Rectal smooth muscle tissue (tissue), 1 donor: ENCODE data around the gene NLRP5.
A peak's percentile ranks its signal among the peaks of the same experiment; 100 is the strongest.

Source experiments
- H3K27ac ChIP-seq: one replicate; pipeline ENCODE4 v1.7.0; 2013; ENCODE audit warnings: low read depth, low read length, inconsistent platforms
- H3K27me3 ChIP-seq: one replicate; pipeline ENCODE4 v1.7.0; 2013; ENCODE audit warnings: low read length; ENCODE audit not compliant: control insufficient read depth, insufficient read depth
- H3K36me3 ChIP-seq: one replicate; pipeline ENCODE4 v1.7.0; 2013; ENCODE audit warnings: low read length; ENCODE audit not compliant: control insufficient read depth, insufficient read depth
- H3K4me1 ChIP-seq: one replicate; pipeline ENCODE4 v1.7.0; 2013; ENCODE audit warnings: low read length; ENCODE audit not compliant: control insufficient read depth, insufficient read depth
- H3K4me3 ChIP-seq: one replicate; pipeline ENCODE4 v1.7.0; 2013; ENCODE audit warnings: low read length
- H3K9ac ChIP-seq: one replicate; pipeline ENCODE4 v1.7.0; 2013; ENCODE audit warnings: low read length

The NLRP5 gene

DNA sequence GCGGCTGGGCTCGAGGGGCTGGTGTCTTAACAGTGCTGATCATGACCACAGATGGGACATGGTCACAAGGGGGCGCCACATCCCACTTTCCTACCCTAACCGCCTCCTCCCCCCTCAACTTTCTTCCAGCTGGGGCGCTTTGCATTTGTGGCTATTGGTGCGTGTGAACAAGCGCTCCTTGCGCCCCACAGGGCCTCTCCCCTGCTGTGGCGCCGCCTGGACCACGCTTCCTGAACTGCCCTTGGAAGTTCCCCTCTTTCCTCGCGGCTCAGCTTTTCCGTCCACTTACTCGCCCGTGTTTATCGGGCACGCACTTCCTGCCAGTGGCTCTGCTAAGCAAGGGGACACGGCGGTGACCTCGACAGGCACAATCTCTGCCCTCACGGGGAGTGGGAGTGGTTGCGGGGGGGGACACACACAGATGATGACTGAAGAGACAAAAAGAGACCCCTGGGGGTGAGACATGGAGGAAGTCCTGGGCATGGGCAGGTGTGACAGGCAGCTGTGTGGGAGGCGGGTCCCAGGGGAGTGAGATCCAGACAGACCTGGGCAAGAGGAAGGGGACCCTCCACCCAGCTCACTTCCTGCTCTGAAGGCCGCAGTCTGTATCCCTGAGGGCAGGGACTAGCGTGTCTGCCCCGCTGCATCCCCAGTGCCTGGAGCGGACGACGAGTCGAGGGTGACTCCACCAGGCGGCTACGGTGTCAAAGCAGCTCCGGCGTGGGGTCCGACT is 94.3 kb downstream of the NLRP5 start:
- peaks cover 3% of the 10 kb centered on the region for H3K4me1 ChIP-seq
- no peaks in the 10 kb centered on the region for H3K27me3 ChIP-seq
- H3K27ac ChIP-seq = no peak overlapping the region
- peaks cover 3% of the 10 kb centered on the region for H3K36me3 ChIP-seq
- peak overlapping the region; percentile 70 for H3K4me3 ChIP-seq
- H3K9ac ChIP-seq = no peak overlapping the region

GRCh38 chr19:56083668-56084067 is 97.1 kb downstream of the NLRP5 start:
- H3K27me3 ChIP-seq = no peaks in the 10 kb centered on the region
- H3K9ac ChIP-seq = no peak overlapping the region
- peaks cover 3% of the 10 kb centered on the region for H3K36me3 ChIP-seq
- peaks cover 3% of the 10 kb centered on the region for H3K4me1 ChIP-seq
- H3K4me3 ChIP-seq = no peak overlapping the region
- H3K27ac ChIP-seq = no peak overlapping the region

DNA sequence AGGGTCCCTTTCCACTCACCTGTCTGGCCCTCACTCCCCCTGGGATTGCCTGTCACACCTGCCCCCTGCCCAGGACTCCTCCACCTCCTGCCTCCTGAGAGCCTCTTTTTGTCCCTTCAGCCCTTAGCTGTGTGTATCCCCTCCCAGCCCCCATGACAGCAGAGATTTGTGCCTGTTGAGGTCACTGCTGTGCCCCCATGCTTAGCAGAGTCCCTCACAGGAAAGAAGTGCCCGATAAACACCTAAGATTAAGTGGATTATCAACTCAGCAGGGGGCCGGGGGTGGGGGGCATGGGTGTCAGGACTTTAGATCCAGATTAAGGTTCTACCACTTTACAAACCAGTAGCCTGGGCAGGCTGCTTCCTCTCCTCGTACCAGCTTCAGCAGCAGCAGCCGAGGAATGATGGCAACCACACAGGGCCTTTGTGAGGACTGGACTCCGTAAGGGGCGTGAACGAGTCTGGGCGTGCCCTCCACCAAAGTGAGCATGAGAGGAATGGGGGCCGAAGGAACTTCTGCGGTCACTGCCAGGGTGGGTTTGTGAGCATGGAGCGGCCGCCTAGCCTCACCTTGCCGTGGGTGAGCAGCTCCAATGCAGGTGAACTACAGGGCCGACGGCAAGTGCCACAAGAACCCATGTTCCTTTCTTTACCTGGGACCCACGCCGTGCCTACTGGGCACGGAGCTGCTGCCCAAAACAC is 98.4 kb downstream of the NLRP5 start:
- peaks cover 3% of the 10 kb centered on the region for H3K4me1 ChIP-seq
- no peak overlapping the region for H3K27ac ChIP-seq
- H3K4me3 ChIP-seq = no peak overlapping the region
- no peaks in the 10 kb centered on the region for H3K27me3 ChIP-seq
- no peak overlapping the region for H3K9ac ChIP-seq
- peaks cover 9% of the 10 kb centered on the region for H3K36me3 ChIP-seq

DNA sequence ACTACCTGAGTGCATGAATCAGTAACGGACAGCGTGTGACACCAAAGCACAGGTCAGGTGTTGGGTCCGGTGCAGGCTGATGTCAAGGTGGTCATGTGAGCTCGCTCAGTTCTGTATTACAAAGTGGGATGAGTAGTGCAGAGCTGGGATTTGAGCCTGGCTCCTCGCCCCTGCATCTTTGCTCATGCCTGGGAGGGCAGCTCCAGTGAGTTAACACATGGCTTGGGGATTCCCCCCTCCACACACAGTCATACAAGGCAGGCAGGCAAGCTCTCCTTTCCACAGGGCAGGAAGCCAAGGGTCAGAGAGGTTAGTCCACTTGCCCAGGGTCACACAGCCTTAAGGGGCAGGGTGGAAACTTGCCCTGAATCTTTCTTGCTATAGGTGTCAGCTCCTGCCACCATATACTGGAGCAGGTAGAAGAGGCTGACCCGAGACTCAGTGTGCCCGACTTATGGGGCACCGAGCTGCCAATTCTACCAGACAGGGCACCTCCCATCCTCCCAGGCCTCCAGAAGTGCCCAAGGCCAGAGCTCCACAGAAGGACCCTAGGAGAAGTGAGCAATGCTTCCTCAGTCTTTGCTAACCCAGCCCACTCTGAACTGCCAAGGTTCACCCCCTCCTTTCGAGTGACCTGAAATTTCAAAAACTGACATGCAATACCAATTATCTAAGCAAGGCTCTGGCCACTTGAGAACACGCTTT is 99.1 kb downstream of the NLRP5 start:
- peaks cover 3% of the 10 kb centered on the region for H3K4me1 ChIP-seq
- H3K27ac ChIP-seq = no peak overlapping the region
- no peak overlapping the region for H3K9ac ChIP-seq
- no peaks in the 10 kb centered on the region for H3K27me3 ChIP-seq
- H3K4me3 ChIP-seq = no peak overlapping the region
- peaks cover 9% of the 10 kb centered on the region for H3K36me3 ChIP-seq

DNA sequence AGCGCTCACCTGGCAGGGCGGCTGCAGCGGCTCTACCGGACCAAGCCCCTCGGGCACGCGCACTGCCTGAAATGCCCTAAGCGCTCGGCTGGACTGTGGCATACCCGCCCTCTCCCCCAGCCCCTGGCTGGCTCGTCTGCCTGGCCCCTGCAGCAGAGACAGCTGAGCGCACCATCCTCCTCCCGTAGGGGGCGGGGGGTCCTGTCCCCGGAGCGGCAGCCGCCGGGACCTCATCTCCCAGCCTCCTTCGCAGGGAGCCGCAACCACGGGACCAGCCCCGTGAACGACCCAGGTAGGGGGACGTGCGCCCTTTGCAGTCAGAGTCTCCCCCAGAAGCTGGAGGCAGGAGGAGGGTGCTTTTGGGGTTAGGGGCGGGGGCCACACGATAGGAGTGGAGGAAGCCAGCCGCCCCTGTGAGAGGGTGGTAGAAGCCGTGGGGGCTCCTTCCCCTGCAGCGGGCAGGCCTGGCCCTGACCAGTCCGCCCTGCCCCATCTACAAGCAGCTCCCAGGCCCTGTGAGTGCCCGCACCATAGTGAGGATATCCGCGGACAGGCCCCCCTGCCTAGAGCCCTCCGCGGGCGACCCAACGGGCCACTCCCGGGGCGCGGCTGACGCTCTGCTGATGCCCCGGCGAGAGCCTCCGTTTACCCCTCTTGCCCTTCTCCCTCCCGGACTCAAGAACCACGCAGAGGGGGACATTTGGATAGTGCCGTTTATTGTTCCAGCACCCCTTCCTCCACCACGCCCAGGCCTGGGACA is 100.3 kb downstream of the NLRP5 start:
- Histone ChIP-seq H3K9ac (no peak overlapping the region), H3K27me3 (no peaks in the 10 kb centered on the region), H3K4me1 (no peaks in the 10 kb centered on the region), H3K27ac (no peak overlapping the region), H3K4me3 (no peak overlapping the region), H3K36me3 (peaks cover 9% of the 10 kb centered on the region)

- Histone ChIP-seq H3K27ac (no peak overlapping the region), H3K27me3 (no peaks in the 10 kb centered on the region), H3K36me3 (peaks cover 9% of the 10 kb centered on the region), H3K4me3 (no peak overlapping the region), H3K4me1 (no peaks in the 10 kb centered on the region), H3K9ac (no peak overlapping the region)
Observed at GRCh38 chr19:56087647-56088496, 101.3 kb downstream of the NLRP5 start.

- H3K27me3 ChIP-seq = no peaks in the 10 kb centered on the region
- no peaks in the 10 kb centered on the region for H3K4me1 ChIP-seq
- H3K9ac ChIP-seq = no peak overlapping the region
- H3K4me3 ChIP-seq = no peak overlapping the region
- H3K27ac ChIP-seq = no peak overlapping the region
- peaks cover 12% of the 10 kb centered on the region for H3K36me3 ChIP-seq
Observed at GRCh38 chr19:56088497-56089215, 102.1 kb downstream of the NLRP5 start.

GRCh38 chr19:56089344-56089743 is 102.8 kb downstream of the NLRP5 start:
- H3K27me3 ChIP-seq = no peaks in the 10 kb centered on the region
- H3K36me3 ChIP-seq = peaks cover 12% of the 10 kb centered on the region
- H3K4me1 ChIP-seq = no peaks in the 10 kb centered on the region
- no peak overlapping the region for H3K4me3 ChIP-seq
- no peak overlapping the region for H3K27ac ChIP-seq
- H3K9ac ChIP-seq = no peak overlapping the region

GRCh38 chr19:56091066-56091490 is 104.5 kb downstream of the NLRP5 start:
- H3K4me1 ChIP-seq = no peaks in the 10 kb centered on the region
- H3K27me3 ChIP-seq = no peaks in the 10 kb centered on the region
- H3K4me3 ChIP-seq = no peak overlapping the region
- H3K36me3 ChIP-seq = peaks cover 8% of the 10 kb centered on the region
- no peak overlapping the region for H3K9ac ChIP-seq
- no peak overlapping the region for H3K27ac ChIP-seq

DNA sequence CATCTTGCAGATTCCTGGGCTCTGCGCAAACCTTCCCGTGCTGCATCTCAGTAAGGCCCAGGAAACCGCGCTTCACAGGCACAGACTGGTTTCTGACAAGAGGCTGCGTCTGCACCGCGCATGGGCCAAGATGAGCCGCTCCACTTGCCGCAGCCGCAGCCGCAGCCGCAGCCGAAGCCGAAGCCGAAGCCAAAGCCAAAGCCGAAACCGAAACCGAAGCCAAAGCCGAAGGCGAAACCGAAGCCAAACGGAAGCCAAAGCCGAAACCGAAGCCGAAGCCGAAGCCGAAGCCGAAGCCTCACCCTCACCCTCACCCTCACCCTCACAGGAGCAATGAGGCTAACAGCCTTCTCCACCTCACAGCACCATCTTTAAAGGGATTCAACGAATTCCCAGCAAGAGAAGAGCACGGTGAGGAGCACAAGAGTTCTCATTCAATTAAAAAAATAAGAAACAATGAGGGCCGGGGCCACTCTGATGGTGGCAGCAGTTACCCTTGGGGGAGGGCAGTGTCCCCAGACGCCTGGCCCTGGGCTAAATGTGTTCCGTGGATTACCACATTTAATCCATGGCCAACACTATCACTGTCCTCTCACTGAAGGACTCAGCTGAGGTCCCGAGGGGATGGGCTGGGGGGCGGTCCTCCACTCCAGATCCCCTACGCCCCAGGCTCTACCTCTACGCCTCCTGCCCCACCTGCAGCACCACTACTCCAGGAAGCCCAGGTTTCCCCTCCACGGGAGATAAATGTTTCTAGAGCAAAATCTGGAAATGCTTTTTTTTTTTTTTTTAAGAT is 105.4 kb downstream of the NLRP5 start:
- Histone ChIP-seq H3K4me1 (no peaks in the 10 kb centered on the region), H3K27ac (no peak overlapping the region), H3K36me3 (peaks cover 8% of the 10 kb centered on the region), H3K4me3 (no peak overlapping the region), H3K9ac (no peak overlapping the region), H3K27me3 (no peaks in the 10 kb centered on the region)
